Measurements from ENCODE around the gene CIC.
A peak's percentile ranks its signal among the peaks of the same experiment; 100 is the strongest.

The CIC gene

DNA sequence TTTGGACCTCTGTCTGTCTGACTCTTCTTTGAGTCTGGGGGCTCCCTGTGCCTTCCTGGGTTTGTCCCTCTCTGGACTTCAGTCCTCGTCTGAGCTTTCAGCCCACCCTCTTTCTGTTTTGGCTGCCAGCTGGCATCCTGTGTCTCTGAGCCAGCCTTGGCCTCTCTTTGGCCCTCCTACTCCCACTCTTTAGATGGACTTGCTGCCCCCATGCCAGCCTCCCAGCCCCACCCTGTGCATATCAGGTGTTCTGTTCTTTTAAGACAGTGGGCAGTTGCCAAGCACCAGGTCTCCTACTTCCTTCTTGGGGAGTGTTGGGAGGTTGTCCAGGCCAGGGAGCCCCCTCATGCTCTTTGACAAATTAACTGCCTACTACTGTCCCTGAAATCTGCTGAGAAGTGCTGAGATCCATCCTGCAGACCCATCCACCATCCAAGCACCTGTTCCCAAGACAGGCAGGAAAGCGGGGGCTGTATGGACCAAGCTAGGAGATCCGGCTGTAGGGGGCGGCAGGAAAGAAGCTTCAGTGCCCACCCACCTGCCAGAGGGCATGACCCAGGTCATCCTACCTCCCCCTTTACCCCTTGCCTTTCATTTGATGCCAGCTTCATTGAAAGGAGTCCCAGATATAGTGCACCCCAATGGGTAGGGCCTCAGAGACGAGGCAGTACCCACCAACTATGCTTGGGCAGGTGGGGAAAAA is 9.6 kb downstream of the CIC start:
- no peak for DNase-seq

DNA sequence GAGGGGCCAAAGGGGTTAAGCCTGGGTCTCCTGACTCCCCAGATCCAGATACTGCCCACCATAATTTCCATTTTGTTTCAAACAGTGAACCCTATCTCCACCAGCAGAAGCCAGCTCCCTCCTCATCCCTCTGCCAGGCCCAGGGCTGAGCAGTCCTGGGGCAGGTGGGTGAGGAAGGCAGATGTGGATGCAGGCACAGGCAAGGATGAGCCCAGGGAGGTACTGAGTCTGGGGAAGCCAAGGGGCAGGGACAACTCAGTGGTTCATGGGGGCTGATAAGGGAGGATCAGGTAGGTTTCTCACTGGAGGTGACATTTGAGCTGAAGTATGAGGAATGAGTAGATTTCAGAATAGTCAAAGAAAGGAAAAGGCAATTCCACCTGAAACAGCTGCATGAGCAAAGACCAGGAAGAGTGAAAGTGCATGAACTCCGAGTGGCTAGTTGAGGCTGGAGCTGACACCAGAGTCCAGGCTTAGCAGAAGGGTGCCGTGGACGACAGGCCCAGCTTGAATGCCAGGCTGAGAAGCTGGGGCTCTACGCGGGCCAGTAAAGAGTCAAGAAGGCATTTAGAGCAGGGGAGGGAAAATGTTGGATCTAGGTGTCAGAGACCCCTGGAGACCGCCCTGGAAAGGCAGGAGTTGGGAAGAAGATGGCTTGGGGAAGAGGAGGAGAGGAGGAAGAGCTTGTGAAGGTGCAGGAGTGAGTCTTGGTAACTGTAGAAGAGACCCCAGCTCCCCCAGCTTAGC is 10.3 kb downstream of the CIC start:
- DNase-seq: no peak

DNA sequence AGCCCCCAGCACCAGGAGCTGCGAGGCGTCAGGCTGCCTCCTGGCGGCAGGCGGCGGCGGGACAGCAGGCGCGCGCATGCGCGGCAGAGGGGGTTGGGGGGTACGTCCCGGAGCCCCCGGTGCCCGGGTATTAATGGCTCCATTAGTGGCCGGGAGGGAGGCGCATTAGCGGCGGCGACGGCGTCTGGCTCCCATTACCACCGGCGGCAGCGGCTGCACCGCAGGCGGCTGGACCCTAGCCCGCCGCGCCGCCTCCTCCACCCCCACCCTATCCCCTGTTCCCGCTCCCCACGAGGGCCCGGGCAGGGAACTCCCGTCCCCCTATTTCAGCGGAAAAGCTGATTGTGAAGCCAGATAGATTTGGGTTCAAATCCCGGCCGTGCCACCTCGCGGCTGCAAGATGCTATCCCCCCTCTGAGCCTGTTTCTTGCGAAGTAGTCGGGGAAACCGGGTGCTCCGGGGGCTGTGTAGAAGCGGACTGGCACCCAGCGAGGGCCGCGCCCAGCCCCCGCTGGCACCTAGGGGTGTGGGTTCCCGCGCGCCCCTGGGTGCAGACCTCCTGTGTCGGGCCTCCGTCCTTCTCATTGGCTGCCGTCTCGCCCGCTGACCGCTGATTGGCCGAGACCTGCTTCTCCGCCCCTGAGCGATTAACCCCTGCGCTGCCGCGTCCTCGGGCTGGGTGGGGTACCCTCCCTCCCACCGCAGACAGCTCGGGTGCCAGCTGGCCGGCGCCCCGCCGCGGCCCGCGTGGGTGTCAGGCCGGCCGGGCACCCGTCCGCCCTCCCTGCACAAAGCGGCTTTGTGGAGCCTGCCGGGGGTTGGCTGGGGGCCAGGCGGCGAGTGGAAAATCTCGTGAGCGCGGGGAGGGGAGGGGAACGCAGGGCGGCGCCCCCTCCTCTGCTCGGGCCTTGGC is 11.1 kb downstream of the CIC start:
- DNase-seq: peak; percentile 87

DNA sequence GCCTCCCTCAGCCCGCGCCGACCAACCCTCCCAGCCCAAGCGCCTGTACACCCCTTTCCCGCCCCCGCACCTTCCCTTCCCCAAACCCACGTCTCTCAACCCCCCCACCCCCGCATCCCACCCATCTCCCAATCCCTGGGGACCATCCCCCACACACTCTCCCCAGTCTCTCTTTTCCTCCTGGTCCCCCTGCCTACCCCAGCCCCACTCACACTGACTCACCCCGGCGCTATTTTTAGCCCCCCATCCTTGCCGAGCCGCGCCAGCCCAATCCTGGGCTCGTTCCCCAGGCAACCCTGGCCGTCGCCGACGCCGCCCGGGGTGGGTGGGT is 11.7 kb downstream of the CIC start:
- no peak for DNase-seq

DNA sequence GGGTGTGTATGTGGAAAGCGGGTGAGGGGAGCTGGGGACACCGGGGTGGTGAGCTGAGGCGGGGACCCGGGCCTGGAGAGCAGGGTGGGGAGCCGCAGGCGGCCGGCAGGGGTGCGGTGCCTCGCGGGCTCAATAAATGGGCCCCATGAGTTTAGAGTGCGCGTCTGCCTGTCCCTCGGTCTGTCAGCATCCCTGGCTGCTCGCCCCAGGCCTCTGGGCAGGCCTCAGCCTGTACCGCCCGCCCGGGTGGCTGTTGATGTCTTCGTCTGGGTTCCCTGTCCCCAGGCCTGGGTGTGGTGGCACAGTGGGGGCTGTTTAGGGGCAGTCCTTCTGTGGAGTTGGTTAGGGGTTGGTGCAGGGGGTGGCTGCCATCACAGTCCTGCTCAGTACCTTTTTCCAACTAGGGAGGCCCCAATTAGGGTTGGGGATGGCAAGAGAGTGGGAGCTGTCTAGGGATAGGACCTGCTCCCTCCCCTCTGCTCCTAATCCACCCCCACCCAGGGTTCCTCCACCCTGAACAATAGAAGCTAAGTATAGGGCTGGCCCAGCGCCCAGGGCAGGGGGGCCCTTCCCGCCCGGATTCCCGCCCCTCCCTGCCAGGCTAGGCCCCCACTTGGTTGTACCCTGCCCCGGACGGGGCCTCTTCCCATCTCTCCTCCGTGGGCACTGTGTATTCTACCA is 12.2 kb downstream of the CIC start:
- peak; percentile 50 for DNase-seq

DNA sequence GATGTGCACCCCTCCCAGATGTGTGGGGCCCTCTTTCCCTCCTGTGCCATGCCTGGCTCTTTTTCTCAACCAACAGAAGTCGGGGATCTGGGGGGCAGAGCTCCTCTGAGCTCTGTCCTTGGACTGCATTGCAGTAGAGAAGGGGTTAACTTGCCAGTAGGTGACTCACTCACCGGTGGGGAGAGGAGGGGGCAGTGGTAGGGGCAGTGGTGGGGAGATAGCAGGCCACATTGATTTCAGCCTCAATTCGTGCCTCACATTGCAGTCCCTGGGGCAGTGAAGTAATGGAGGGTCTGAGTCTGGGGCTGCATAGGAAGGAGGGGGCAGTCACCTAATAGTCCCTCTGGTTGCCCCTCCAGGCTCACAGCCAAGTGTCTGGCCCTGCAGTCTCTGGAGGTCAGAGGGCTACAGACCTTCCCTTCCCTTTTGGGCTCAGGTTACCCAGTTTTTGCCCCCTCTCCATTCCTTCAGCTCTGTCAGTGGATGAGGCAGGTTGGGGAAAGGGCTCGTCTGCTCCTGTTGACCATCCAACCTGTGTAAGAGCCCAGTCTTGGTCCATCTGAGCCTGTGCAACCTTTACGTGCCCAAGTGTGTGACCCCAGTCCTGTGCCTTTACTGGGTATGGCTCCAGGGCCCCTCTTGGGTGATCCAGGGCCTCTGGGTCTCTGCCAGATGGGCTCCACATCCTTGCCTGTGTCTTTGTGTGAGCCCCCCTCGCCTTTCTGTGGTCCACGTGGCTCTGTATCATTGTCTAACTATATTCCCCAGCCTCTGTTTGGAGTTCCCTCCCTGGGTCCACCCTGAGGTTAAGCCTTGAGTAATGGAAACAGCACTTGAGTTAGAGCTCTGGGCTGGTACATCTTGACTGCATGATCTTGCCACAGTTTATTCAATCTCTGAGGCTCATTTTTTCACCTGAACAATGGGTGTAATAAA is 13.0 kb downstream of the CIC start:
- DNase-seq: no peak

DNA sequence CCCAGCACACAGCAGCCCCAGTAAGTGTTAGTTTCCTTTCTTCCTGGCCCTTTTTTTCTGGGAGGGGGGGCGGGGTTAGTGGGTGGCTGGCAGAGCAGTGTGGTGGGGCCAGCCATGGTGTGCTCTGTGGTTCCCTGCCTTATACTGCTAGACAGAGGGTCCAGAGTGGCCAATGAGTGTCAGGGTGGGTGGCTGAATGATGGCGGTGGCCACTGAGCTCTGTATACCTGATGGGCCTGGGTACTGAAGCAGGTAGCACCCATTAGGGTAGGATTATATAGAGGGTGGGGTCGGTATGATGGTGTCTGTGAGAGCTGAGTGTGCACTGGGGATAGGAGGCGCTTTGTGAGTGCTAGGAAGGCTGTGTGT is 13.8 kb downstream of the CIC start:
- no peak for DNase-seq

DNA sequence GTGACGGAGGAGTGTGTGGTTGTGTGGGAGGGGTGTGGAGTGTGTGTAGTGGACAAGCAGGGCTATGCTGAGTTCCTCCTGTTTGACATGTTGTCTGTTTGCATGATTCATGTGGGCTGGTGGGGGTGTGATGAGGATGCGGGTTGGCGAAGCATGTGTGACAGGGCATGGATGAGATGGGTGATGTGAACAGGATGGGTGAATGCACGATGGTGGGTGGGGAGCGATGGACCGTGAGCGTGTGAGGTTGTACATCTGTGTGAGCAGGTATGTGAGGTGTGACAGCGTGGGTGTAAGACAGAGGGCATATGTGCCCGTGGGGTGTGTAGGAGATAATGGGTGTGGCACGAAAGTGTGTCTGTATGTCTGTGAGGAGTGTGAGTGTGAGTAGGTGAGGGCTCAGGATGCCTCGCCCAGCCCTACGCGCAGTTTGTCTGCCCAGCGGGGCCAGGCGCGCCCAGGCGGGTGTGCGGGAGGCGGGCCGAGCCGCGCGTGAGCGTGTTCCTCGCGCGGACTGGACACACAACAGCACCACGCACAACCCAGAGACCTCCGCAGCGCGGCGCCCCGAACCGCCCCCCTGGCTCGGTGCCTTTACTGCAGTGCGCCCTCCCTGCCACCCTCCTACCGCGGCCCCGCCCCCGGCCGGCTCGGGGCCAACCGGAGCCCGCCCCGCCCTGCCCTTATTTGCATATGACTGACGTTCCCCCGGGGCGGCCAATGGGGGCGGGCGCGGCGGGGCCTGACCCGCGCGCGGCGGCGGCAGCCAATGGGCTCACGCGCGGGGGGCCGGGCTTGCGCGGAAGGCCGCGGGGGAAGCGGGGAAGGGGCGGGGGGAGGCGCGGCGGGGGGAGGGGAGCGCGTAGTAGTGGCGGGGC is 14.4 kb downstream of the CIC start:
- DNase-seq: peak; percentile 96

DNA sequence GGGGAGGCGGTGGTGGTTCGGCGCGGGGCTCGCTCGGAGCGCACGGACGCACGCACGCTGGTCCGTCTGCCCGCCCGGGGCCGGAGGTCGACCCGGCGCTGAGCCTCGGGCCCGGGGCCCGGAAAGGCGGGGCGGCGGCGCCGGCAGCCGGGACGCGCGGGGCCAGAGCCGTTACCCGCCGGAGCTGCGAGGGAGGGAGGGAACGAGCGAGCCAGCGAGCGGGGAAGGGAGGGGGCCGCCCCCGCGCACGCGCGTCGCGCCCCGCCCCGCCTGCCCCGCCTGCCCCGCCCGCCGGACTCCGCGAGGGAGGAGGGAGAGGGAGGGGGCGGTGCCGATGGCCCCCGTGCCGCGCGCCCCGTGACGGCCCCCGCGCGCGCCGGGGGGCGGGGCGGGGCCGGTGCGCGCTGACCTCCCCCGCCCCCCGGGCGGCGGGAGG is 15.0 kb downstream of the CIC start:
- no peak for DNase-seq

DNA sequence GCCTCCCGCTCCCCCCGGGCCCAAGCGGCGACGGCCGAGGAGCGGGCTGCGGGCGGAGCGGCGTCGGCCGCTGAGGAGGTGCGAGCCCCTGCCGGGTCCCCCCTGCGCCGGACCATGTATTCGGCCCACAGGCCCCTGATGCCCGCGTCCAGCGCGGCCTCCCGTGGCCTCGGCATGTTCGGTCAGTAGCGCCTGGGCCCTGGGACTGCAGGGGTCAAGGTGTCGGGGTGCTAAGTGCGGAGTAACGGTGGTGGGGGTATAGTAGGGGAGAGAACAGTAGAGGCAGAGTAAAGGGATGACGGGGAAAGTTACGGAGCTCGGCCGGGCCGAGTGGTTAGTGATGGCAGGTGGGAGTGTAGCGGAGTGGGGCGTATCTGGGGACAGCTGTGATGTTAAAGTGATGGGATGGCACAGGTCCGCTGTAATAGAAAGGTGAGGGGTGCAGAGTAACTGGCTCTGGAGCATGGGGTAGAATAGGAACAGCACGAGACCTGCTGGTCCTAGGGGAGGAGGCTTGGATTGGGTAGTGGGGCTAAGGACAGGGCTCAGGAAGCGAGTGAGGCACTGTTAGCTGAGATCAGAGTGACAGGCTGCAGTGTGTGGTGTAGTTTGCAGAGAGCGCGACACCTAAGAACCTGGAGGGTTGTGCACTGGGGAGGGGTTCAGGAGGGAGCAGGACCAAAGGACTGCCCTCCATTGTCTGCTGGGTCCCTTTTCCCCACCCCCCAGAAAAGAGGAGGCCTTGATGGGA is 15.7 kb downstream of the CIC start:
- DNase-seq: peak; percentile 41

DNA sequence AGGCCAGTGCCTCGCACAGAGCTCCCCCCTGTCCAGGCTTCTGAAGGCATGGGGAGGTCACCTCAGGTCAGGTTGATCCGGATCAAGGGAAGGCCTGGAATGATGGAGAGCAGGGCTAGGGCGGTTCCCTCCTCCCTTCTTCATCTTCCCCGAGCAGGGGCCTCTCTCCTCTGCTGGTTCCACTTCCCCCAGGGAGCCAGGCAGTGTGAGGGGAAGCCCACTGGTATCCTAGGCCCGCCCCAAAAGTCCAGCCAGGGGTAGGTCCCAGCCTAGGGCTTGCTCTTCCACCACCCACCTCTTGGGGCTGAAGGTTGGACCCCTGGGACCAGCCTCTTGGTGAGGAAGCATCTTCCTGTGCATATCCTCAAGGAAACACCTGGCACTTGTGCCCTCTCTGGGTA is 16.5 kb downstream of the CIC start:
- no peak for DNase-seq

DNA sequence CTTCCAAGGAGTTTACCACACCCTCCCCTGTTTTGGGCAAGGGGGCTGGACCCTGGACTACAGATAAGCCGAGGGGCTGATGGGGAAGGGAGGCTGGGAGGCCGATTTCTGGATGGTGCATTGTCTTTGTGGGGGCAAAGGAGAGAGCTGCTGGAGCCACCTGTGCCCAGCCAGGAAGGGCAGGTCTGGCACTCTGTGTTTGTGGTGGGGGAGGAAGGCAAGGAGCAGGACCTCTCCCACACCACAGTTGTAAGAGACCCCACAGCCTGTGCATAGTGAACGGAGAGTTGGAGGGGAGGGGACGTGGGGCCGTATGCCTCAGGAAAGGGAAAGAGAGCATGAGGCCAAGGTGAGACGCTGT is 16.9 kb downstream of the CIC start:
- DNase-seq: no peak

DNA sequence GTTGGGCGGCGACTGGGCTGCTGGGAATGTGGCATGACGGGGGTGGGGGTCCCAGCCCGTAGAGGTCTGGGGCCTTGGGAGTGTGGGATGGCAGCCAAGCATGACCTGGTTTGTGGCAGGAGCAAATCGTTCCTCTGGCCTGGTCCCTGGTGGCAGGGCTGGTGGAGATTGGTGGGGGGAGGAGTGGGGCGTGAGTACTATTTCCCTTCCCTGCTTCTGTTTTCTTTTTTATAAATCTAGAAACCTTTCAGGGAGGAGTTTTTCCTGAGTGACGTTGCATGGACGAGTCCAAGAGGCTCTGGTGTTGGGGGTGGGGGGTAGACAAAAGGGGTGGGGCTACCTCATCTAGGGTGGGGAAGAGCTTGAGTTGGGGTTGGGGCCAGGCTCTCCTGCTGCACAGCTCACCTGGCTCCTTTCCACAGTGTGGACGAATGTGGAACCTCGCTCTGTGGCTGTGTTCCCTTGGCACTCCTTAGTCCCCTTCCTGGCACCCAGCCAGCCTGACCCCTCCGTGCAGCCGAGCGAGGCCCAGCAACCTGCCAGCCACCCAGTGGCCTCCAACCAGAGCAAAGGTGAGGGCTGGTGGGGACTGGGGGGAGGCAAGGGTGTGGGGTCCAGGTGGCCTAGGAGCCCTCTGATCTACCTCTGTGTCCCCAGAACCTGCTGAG is 17.4 kb downstream of the CIC start:
- no peak for DNase-seq

DNA sequence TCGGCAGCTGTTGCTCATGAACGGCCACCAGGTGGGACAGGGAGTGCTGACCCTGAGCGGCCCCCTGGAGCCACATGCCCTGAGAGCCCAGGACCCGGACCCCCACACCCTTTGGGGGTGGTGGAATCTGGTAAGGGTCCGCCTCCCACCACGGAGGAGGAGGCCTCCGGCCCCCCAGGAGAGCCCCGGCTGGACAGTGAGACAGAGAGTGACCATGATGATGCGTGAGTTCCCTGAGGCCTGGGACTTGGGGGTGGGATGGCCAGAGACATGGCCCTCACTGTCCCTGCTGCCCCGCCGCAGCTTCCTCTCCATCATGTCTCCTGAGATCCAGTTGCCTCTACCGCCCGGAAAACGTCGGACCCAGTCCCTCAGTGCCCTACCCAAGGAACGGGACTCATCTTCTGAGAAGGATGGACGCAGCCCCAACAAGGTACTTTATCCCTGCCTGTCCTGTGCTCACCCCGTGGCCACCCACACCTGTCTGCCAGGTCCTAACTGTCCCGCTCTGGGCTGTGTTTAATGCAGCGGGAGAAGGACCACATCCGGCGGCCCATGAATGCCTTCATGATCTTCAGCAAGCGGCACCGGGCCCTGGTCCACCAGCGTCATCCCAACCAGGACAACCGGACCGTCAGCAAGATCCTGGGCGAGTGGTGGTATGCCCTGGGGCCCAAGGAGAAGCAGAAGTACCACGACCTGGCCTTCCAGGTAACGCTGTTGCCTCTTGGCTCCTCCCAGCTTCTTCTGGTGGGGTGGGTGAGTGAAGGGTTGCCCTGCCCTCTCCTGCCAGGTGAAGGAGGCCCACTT is 18.2 kb downstream of the CIC start:
- no peak for DNase-seq

DNA sequence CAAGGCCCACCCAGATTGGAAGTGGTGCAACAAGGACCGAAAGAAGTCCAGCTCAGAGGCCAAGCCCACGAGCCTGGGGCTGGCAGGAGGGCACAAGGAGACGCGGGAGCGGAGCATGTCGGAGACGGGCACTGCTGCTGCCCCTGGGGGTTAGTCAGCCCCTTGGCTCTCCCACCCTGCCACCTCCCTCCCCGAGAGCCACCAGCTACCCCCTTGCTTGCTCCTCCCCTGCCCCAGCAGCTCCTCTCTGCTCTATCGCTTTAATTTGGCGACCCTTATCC is 18.7 kb downstream of the CIC start:
- DNase-seq: no peak

DNA sequence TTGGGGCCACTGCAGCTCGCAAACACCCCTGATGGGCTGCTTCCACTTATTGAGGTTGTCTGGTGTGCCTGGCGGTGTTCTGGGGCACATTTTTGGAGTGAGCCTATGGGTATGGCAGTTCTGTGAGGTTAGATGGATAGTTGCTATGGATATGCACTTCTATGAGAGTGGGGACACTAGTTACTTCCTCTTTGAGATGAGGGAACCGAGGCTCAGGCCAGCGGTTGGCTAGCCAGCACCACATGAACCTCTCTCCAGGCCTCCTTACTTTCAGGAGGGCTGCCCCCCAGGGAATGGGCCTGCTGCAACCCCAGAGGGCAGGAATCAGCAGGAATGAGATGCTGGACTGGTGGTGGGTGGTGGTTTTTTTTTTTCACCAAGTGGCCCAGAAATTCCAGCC is 19.3 kb downstream of the CIC start:
- no peak for DNase-seq

DNA sequence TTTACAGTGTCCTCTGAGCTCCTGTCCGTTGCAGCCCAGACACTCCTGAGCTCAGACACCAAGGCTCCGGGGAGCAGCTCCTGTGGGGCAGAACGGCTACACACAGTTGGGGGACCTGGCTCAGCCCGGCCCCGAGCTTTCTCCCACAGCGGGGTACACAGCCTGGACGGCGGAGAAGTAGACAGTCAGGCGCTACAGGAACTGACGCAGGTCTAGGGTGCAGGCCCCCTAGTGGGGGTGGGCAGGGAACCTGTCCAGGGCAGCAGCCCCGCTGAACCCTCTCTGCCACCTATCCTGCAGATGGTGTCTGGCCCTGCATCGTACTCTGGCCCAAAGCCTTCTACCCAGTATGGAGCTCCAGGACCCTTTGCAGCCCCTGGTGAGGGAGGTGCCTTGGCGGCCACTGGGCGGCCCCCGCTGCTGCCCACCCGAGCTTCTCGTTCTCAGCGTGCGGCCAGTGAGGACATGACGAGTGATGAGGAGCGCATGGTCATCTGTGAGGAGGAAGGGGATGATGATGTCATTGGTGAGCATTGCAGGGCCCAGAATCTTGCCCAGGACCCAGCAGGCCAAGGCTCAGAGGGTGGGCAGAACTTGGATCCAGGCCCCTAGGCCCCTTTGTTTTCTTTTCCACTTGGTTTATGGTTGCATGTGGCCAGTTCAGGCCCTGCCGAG is 20.0 kb downstream of the CIC start:
- DNase-seq: no peak

DNA sequence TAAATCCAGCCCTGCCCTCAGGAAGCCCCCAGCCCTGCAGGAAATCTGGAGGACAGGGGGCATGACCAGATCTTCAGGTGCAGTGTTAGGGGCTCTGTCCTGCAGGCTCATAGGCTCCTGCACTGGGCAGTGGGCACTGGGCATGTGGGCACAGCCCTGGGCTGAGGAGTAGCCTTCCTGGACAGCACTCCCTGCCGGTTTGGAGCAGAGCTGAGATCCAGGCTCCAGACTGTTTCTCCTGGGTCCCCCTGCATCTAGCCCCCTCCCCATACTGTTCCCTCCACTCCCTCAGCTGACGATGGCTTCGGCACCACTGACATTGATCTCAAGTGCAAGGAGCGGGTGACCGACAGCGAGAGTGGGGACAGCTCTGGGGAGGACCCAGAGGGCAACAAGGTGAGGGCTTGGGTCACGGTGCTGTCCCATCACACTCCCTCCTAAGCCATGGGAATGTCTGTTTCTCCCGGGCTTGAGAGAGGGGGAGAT is 20.5 kb downstream of the CIC start:
- DNase-seq: no peak
